Stimulated activated CD8-positive, alpha-beta memory T cell treated with anti-CD3 and anti-CD28 coated beads, Interleukin-4, amount 100 ng/mL, for 24 hours (primary cell): ENCODE results near the gene CASP12.

Experiments
- DNase-seq: peaks from one replicate; pipeline ENCODE4 v3.0.0-alpha.2; 2020; ENCODE audit warnings: low read depth

Gene CASP12

GRCh38 chr11:104891135-104891534, 7.1 kb downstream of the CASP12 start:
- DNase-seq, result no peak

GRCh38 chr11:104883342-104883741, 14.9 kb downstream of the CASP12 start:
- no peak for DNase-seq

- no peak for DNase-seq
These were observed 17.0 kb downstream of the CASP12 start for GRCh38 chr11:104881117-104881794.

DNA sequence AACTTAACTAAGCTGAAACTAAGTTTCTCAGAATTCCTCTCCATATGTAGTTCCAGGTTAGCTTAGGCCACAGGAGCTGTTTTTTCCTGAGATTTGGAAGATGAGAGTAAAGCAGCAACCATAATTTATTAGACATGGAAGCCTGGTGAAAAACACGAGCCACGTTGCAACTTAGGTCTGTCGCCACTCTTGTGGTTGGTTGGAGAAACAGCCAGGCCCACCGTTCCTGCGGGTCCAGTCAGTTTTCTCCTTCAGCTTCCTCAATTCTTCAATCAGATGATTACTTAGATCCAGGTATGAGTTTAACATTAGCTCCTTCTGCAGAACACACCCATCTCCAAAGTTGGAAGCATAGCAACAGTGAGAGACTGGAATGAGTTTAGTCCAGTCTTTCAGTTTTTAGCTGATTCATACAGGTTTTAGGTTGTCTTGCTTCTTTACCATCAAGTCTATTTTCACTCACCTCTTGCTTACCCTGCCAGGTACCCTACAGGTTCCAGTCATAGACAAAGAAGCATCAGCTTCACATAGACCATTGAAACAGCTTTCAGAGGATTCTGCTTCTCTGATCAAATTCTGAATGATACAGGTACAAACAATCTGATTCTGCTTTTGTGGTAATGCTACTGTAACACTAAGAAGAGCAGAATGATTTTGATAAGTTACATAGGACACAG, 18.6 kb downstream of the CASP12 start:
- DNase-seq, result no peak

GRCh38 chr11:104876861-104877431, 21.3 kb downstream of the CASP12 start:
- no peak for DNase-seq

- no peak for DNase-seq
These were observed 21.9 kb downstream of the CASP12 start for GRCh38 chr11:104876324-104876723.

- DNase-seq, result no peak
These were observed 25.0 kb downstream of the CASP12 start for GRCh38 chr11:104873252-104873651.

GRCh38 chr11:104872393-104872792, 25.9 kb downstream of the CASP12 start:
- DNase-seq, result no peak

DNA sequence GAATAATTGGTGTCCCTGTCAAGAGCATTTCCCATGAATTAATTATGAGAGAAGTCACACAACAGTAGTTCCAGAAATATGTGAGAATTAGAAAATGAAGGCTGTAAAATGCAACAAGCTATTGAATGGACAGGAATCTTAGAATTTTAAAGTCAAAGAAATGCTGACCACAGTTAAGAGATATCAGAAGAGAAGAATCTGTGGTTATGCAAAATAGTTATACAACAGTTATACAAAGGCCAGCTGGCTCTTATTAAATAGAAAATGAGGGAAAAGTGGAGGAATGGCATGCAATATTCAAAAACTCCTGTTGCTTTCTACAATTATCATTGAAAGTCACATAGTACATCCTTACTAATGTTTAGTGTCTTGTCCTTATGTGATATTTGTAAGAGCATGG, 27.4 kb downstream of the CASP12 start:
- DNase-seq, result no peak

- DNase-seq, result no peak
These were observed 31.4 kb downstream of the CASP12 start for GRCh38 chr11:104866815-104867214.

DNA sequence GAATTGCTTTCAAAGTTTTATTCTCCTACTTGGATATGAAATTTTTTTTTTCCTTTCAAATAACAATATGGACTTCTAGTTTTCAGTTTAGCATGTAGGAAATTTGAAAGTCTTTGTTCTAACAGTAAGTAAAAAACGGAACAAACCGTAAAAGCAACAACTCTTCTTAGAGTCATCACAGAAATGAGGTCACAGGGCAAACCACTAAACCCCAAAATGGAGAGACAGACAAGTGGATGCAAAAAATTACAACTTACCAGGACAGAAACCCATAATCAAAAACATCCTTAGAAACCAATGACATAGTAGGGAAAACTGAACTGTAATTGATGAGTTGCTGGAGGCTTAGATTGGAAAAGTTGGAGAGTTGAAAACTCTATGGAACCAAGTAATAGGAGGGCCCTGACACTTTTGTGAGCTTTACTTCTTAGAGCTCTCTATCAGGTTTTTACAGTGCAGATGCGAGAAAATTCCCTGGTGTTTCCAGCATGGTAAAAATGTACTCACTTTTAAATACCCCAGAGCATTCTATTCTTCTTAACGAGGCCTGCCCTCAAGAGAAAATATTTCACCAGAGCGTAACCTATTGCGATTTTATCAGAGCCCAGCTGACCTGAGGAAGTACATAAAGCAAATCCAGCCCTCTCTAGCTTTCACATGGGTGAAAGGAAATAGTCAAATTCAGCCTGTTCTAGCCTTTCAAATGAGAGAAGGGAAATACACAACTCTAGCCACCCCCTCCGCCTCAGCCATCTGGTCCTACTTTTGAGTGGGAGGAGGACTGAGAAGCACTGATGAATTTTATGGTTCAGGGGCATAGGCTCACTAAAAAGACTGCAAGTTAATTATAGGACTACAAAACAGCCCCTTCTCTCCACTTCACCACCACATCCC, 39.1 kb downstream of the CASP12 start:
- no peak for DNase-seq

- no peak for DNase-seq
These were observed 41.7 kb downstream of the CASP12 start for GRCh38 chr11:104856607-104857006.

GRCh38 chr11:104855965-104856364, 42.3 kb downstream of the CASP12 start:
- DNase-seq, result no peak

GRCh38 chr11:104853276-104853675, 45.0 kb downstream of the CASP12 start:
- no peak for DNase-seq

DNA sequence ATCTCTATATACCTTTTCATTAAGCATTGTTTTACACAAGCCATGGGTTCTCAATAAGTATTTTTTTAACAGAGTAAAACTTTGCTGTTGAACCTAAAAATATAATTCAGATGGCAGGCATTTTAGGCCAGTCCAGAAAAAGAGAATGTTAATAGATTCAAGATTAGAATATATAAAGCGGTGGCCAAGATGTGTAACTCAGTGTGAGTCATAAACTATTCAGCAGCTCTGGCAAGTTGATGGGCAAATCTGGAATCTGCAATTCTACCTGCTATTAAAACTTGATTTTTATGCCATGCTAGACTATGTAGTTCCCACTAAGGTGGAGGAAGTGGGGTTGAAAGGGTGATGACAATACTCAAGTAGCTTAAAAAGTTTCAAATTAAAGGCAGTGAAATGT, 45.4 kb downstream of the CASP12 start:
- DNase-seq, result no peak

DNA sequence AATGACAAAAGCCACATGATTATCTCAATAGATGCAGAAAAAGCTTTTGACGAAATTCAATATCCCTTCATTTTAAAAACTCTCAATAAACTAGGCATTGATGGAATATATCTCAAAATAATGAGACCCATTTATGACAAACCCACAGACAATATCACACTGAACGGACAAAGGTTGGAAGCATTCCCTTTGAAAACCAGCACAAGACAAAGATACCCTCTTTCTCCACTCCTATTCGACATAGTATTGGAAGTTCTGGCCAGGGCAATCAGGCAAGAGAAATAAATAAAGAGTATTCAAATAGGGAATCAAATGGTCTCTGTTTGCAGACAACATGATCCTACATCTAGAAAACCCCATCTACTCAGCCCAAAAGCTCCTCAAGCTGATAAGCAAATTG, 52.0 kb downstream of the CASP12 start:
- DNase-seq, result no peak

GRCh38 chr11:104844451-104844850, 53.8 kb downstream of the CASP12 start:
- no peak for DNase-seq

GRCh38 chr11:104843150-104843836, 55.0 kb downstream of the CASP12 start:
- DNase-seq, result no peak

GRCh38 chr11:104841973-104842525, 56.2 kb downstream of the CASP12 start:
- DNase-seq, result no peak

- DNase-seq, result no peak
These were observed 57.1 kb downstream of the CASP12 start for GRCh38 chr11:104841185-104841584.

DNA sequence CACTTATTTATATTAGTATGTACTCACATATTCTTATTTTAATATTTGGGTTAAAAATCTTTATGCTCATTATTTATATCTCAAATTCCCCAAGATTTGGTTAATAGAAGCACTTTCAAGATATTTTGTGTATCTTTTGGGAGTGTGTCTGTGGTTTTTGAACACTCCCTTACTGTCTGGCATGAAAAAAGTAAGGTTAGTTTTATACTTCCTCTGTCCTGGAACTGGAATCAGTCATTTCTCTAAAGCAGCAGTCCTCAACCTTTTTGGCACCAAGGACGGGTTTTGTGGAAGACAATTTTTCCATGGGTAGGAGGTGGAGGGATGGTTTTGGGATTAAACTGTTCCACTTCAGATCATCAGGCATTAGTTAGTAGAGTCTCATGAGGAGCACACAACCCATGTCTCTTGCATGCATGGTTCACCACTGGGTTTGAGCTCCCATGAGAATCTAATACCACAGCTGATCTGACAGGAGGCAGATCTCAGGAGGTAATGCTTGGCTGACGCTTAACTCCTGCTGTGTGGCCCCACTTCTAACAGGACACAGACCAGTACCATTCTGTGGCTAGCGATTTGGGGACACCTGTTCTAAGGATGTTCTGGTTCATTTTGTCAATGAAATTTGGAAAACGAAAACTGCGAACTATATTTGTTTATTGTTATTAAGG, 60.2 kb downstream of the CASP12 start:
- DNase-seq, result no peak
